ENCODE measurements around the gene PHLPP1. TPM values are rescaled to one million over a fixed set of nuclear protein-coding genes. Genes with fewer than 3 reads are reported as not detected.

PHLPP1 gene
- total and polyA plus RNA-seq, 9 of the 15 experiments (the other 6 are each of a cell fraction or from before 2014, with no cell fraction given): 0.56 to 9.0 (median 4.5) TPM

DNA sequence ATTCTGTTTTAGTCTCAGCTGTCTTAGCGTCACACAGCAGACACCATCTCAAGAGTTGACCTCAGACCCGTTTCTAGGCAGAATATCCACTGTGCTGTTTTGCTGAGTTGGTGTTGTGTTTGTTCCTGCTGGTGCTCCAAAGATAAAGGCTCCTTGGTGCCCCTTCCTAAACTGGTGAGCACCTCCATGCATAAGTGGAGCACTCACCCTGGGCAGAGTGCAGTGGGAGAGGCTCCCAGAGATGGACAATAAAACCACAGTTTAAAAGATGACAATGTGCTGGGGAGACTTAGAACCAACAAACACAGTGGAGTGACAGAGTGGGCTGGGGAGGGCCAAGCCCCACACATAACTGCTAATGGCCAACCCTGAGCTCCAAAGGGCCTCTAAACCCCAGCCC lies 271.1 kb downstream of the PHLPP1 start:
- peaks cover 3% of the 10 kb centered on the region for H3K9me1 ChIP-seq (ENCODE audit: control insufficient read depth, insufficient read depth, low read length)
- POLR2A ChIA-PET: no interaction called here
- no peak overlapping the region for H3K4me3 ChIP-seq
- no peak for DNase-seq (ENCODE audit: extremely low read depth in 1 of 4, low spot score in 3 of 4)
- H3K27ac ChIP-seq (ENCODE audit: extremely low read depth, low read depth, low read length): no peak overlapping the region
- in situ Hi-C loops (cut with MboI): loop anchor here (10.0 to 25.0 kb wide), 2 partner anchors 382 to 799 kb away; partner anchors contain the start of genes PIGN and RELCH
- no peak overlapping the region for H3K9ac ChIP-seq (ENCODE audit: insufficient read depth in 1 of 2, low read depth in 2 of 2, low read length in 2 of 2)
- intact Hi-C loops (cut with micrococcal nuclease): loop anchor here (10.0 kb wide), 2 partner anchors 272 to 802 kb away; partner anchors contain the start of genes PHLPP1, PIGN and RELCH
- H3K36me3 ChIP-seq (ENCODE audit: control insufficient read depth, insufficient read depth, low read length): no peaks in the 10 kb centered on the region
- TF ChIP-seq ZNF263 (CRISPR knock-in tag; IDR thresholded peaks at IDR 0.05; ENCODE audit: borderline replicate concordance) (peak; percentile 65; the same call in 1 of the 2 replicates), POLR2A (conservative IDR thresholded peaks at IDR 0.05) (no peak)
- no peak for FAIRE-seq
- peaks cover 0 to 8% of the 10 kb centered on the region in 2 experiments; a peak in 3 of 5 replicates for H3K4me1 ChIP-seq (replicated peaks in 1 of 2; ENCODE audit: control insufficient read depth in 2 of 2, insufficient read depth in 2 of 2, low read length in 2 of 2)
- H3K79me2 ChIP-seq (ENCODE audit: control insufficient read depth, insufficient read depth, low read length): no peaks in the 10 kb centered on the region
- no peaks in the 10 kb centered on the region for H3K27me3 ChIP-seq (ENCODE audit: control insufficient read depth in 2 of 2, insufficient read depth in 2 of 2, low read length in 2 of 2)
- BruUV-seq (replicated peaks): no TSS peak
- WGBS (ENCODE audit: insufficient coverage, low coverage, missing lambda C conversion rate): 0% methylated on average over 1 of the region's 2 CpGs
- ATAC-seq: no peak
- no peak overlapping the region for H3K4me2 ChIP-seq (ENCODE audit: insufficient read depth, low read length)
- H4K20me1 ChIP-seq (replicated peaks; ENCODE audit: control insufficient read depth, insufficient read depth, low read length): no peaks in the 10 kb centered on the region
- H2AFZ ChIP-seq (ENCODE audit: low read depth, low read length): no peak overlapping the region; the same call in 1 of the 2 replicates
- H3K9me3 ChIP-seq (replicated peaks; ENCODE audit: control insufficient read depth, insufficient read depth, low read depth, low read length): no peaks in the 10 kb centered on the region
- CTCF ChIA-PET (ENCODE audit: low intra/inter-chr PET ratio): no interaction called here

DNA sequence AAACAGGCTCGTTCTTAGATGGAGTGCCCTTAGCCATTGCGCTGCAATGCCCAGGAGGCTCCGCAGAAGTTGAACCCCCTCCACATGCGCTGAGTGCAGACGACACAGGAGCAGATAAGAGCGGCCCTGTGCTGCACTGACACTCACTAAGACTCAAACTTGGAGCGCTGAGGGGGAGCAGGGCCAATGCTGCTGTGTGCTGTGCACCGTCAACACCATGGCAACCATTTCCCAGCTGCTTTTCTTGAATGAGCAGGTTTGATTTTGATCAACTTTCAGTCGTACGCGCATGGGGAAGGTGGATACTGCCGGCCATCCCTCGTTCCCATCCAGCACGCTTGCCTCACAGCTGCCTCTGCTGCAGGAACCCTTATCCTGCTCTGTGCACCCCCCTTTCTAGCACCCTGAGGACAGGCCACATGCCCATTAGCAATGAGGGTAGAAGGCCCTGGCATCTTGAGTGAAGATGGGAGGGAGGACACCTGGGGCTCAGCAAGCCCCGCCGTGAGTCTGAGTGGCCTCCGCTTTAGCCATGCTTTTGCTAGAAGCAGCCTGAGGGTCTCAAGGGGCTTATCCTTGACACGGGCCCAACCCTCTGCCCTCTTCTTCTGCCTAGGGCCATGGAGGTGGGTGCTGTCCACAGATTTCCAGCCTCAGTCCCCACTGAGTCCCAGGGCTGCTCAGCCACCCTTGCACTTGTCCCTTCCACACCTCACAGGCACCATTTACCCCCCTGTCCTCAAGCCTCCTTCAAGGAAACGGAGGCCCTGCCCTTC lies 271.9 kb downstream of the PHLPP1 start:
- H3K36me3 ChIP-seq (ENCODE audit: control insufficient read depth, insufficient read depth, low read length): no peaks in the 10 kb centered on the region
- ATAC-seq: peak; percentile 22; the same call in 1 of the 3 replicates
- no peak for DNase-seq (ENCODE audit: extremely low read depth in 1 of 4, low spot score in 3 of 4)
- no peak overlapping the region for H3K9ac ChIP-seq (ENCODE audit: insufficient read depth in 1 of 2, low read depth in 2 of 2, low read length in 2 of 2)
- intact Hi-C loops (cut with micrococcal nuclease) (loop anchor here (10.0 kb wide), 2 partner anchors 272 to 802 kb away; partner anchors contain the start of genes PHLPP1, PIGN and RELCH), in situ Hi-C loops (cut with MboI) (loop anchor here (10.0 to 25.0 kb wide), 2 partner anchors 382 to 800 kb away; partner anchors contain the start of genes PIGN and RELCH)
- BruUV-seq (replicated peaks): no TSS peak
- H2AFZ ChIP-seq (ENCODE audit: low read depth, low read length): no peak overlapping the region
- no peak overlapping the region for H3K4me2 ChIP-seq (ENCODE audit: insufficient read depth, low read length)
- H4K20me1 ChIP-seq (replicated peaks; ENCODE audit: control insufficient read depth, insufficient read depth, low read length): no peaks in the 10 kb centered on the region
- no peaks in the 10 kb centered on the region for H3K27me3 ChIP-seq (ENCODE audit: control insufficient read depth in 2 of 2, insufficient read depth in 2 of 2, low read length in 2 of 2)
- H3K4me3 ChIP-seq: no peak overlapping the region
- CTCF ChIA-PET (ENCODE audit: low intra/inter-chr PET ratio): no interaction called here
- no peaks in the 10 kb centered on the region for H3K9me3 ChIP-seq (replicated peaks; ENCODE audit: control insufficient read depth, insufficient read depth, low read depth, low read length)
- 49% methylated on average over 10 of the region's 19 CpGs for WGBS (ENCODE audit: insufficient coverage, low coverage, missing lambda C conversion rate)
- H3K4me1 ChIP-seq (replicated peaks in 1 of 2; ENCODE audit: control insufficient read depth in 2 of 2, insufficient read depth in 2 of 2, low read length in 2 of 2): peaks cover 0 to 14% of the 10 kb centered on the region in 2 experiments; a peak in 3 of 5 replicates
- POLR2A ChIA-PET: interaction anchor here (0.7 kb wide), 1 partner anchor 10 kb away, joined by 3 read pairs; no protein-coding TSS in a partner anchor
- FAIRE-seq: no peak
- H3K9me1 ChIP-seq (ENCODE audit: control insufficient read depth, insufficient read depth, low read length): peaks cover 3% of the 10 kb centered on the region
- TF ChIP-seq, protein P1, sequence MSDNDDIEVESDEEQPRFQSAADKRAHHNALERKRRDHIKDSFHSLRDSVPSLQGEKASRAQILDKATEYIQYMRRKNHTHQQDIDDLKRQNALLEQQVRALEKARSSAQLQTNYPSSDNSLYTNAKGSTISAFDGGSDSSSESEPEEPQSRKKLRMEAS (CRISPR knock-in tag; IDR thresholded peaks at IDR 0.05): no peak
- H3K27ac ChIP-seq (ENCODE audit: extremely low read depth, low read depth, low read length): no peak overlapping the region
- H3K79me2 ChIP-seq (ENCODE audit: control insufficient read depth, insufficient read depth, low read length): no peaks in the 10 kb centered on the region
